Urothelium cell line (cell line): ENCODE data around the gene GNL1.
A peak's percentile ranks its signal among the peaks of the same experiment; 100 is the strongest.

ENCODE experiments used
- DNase-seq: peaks from one replicate; pipeline ENCODE4 v3.0.0; 2011; ENCODE audit warnings: low spot score, mixed read lengths
- FAIRE-seq: peaks from 2 replicates; lab custom pipeline; 2011; peaks lifted over from hg19 to GRCh38; lab: Jason Lieb, UNC

The GNL1 gene

DNA sequence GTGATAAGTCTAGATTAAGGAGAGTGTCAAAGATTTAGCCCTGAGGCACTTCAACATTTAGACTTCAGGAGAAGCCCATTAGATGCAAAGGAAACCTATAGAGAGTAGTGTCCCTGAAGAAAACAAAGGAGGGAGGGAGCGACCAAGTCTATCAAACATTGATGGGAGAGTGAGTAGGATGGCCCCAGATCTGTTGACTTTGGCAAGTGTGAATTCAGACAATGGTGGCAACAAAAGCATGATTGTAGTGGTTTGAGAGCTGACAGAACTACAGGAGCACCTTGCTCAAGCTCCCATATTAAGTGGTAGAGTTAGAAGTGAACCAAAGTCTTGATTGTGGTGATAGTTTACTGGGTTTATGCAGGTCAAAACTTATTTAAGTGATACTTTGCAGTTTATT is 14.0 kb upstream of the GNL1 start:
- no peak for DNase-seq
- no peak for FAIRE-seq

DNA sequence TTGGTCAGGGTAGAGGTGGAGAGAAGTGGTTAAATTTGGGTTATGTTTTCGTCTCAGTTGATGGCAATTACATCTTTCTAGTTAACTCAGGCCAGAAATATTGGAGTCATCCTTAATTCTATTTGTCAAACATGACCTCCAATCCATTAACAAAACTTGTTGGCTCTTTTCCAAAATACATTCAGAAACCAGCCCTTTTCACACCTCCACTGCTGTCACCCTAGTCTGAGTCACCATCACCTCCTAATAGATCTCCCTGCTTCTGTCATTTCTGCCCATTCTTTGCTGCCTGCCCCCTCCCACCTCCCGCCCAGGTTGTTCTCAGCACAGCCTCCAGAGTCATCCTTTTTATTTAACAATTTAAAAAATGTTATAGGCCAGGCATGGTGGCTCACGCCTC is 12.0 kb upstream of the GNL1 start:
- no peak for FAIRE-seq

DNA sequence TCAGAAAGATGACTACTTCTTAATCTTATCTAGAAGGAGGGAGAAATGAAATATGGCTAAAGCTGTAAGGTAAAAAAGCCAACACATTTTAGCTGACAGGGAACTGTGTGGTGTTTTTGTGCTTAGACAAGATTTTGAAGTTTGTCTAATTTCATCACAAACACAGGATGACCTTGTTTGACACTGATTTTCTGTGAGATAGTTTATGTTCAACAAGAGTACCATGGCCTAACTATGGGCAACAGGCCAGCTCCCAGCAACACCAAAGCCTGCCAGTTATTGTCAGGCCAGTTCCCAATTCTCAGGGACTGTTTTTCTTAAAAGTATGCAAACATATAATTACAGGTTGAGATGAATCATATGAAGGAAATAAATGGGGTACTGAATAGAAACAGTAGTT is 9.5 kb upstream of the GNL1 start:
- FAIRE-seq (no peak), DNase-seq (no peak)

More for the DNA sequence above, 12.0 kb upstream of the GNL1 start:
- no peak for DNase-seq

DNA sequence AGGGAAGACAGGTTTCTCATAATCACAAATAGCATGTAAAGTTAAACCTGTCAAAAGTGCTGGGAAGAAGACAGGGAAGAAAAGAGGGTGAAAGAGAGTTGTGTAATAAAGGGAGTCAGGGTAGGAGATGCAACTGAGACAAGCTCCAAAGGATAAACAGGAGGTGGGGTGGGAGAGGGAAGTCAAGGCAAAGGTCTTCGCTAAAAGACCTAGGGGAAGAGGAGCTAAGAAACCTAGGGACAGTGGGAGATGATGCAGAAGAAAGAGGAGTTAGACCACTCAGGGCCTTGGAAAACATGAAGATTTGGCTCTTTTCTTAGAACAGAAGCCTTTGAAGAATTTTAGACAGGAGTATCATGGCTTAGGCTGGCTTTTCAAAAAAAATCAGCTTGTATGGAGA is 7.8 kb upstream of the GNL1 start:
- DNase-seq (no peak), FAIRE-seq (no peak)

DNA sequence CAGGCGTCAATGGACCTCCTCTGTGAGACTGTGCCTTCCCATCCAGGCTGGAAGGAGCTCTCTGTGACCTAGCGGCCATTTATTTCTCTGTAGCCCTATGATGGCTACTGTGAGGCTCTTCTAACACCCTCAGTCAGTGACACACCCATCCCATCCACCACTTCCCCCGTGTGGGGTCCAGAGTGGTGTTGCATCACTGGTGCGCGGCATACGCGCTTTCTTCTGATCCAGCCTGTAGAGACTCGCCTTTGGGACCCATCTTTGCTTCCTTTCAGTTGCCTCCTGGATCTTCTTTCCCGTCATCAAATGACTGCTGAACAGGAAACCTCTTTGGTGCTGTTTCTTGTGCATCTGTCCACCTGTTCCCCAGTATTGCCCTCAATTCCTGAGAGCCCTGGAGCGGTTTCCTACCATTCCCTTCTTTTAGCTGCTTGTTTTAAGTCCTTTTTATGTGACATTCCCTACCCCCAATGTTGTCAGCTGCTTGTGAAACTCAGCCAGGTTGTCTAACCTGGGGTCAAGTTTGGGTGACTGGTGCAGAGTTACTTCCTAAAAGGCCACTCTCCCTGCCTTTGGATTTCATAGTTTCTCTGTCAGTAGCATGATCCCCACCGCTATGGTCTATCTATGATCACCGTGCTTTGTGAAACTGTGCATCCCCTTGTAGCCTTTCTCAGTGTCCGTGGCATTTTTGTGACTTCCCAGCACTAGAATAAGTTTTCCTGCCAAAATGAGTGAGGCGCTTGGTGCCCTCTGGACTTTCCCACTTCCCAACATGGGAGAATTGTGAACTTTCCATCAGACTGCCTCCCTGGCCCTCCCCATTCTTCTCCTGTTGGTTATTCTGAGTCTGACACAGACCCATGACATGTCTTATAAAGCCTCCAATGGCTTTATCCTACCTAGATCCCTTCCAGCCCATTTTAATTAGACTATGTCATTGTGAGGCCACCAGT is 6.5 kb upstream of the GNL1 start:
- FAIRE-seq (no peak), DNase-seq (no peak)

DNA sequence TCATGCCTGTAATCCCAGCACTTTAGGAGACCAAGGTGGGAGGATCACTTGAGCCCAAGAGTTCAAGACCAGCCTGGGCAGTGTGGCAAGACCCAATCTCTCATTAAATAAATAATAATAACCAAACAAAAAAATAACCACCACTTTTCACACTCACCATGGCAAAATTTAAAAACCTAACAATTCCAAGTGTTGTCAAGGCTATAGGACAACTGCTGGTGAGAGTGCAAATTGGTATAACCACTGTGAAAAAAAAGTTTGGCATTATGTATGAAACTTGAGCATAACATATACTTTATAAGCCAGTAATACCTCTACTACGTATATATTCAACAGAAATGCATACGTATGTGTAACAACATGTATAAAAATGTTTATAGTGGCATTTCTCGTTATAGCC is 4.6 kb upstream of the GNL1 start:
- FAIRE-seq = no peak
- DNase-seq = no peak

DNA sequence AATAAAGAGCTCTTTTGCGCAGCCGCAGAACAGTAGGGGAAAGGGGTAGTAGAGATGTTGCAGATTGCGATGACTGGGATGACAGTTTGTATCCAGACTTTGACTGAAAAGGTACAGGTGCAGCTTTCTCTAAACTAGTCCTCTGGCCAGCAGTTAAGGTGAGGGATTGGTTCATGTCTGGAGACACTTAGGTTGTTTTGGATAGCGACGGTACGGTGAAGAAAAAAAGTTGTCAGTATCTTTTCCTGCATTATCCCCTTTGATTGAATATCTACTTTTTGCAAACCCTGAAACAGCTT is 1.3 kb upstream of the GNL1 start:
- DNase-seq = no peak
- FAIRE-seq = no peak

DNA sequence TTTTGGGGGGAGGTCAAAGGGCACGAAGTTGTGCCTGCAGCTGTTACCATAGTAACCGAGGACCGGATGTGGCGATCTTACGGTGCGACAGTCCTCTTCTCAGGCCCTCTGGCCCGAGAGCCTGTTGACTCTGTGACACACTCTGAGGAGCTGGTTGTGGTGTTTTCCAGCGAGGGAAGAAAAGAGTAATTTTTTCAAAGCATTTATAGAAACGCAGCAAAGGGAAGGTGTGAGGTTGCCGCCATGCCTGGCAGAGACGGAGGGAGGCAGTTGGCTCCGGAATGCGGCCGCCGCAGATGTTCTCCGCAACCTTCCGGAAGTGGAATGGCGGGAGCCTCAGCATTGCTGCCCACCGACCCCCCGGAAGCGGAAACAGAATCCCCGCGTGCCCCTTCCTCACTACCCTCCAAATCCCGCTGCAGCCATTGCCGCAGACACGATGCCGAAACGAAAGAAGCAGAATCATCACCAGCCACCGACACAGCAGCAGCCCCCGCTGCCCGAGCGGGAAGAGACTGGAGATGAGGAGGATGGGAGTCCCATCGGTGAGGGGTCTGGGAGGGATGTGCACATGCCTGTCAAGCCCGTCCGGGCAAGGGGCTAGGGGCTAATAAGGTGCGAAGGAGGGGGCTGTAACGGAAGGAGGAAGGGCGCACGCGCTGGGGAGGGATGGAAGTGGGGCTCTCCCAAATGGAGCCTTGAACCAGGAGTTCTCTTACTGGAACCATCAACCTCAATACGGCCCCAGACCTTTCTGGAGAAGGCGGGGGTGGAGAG is 805 bp upstream of the GNL1 start, which contains the start of gene PRR3:
Gene PRR3 (plus strand): TSS at position 390 of the 777 bp plus-strand sequence. CDS start 50 bp downstream, at position 440.
- peak; percentile 50 for FAIRE-seq
- DNase-seq = peak; percentile 92

DNA sequence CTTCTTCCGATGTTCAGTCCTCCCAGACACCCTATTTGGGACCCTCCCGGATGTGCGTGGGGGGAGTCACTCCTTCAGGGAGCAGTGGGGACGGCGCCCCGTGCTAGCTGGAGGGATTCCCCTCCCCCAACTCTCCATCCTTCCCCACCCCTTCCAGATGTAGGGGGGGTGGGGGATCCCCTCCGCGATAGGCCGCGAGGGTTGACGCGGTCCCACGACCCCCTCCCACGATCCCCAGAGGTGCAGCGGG is 548 bp downstream of the GNL1 start:
- DNase-seq = no peak
- FAIRE-seq = no peak

DNA sequence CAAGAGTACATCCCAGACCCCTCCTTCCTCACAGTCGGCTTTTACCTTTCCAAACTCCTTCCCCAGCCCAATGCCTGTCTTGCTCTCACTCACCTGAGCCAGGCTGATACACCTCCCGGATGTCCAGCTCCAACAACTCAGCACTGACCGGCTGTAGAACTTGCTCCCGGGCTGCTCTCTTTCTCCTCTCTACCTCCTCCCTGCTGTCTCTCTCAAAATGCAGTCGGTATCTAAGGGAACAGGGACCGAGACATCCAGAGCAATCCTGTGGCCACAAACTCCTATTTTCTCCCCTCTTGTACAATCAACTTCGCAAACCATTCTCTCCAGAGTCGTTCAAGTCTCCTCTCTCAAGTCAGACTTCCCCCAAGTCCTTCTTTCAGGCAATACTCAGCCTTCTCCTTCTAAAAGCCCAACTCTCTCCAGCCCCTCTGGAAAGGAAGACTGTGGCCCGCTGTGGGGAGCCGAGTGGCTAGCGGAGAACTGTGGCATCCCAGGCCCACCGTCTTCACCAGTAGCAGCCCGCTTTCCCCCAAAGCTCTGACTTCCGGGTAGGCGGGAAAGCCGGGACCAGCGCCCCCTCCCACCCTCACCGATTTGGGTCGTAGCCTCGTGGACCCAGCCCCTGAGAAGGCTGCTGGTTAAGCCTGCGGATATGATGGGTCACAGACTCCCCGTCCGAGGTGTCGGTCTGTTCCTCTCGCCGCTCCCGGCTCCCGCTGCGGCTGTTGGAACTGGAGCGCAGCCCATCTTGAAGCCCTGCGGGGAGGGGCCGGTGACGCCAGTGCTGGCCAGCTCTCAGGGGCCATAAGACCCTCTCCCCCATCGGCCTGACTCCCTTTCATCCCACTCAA is 1.1 kb downstream of the GNL1 start:
- FAIRE-seq (no peak), DNase-seq (peak; percentile 25)

DNA sequence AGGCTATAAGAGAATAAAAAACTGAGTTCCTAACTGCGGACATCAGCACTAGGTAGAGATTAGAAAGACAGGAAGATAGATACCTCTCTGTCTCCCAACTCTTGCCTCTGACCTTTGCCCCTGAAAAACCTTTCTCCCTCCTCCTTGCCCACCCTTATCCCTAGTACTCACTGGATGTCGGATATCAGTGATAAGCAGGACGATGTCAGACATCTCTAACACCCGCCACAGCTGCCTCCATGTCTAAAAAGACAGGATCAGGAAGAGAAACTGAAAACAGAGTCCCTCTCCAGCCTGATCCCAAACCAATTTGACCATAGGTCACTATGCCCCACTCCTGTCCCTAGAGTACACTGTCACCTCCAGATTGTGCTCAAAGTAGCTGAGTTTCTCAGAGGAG is 1.9 kb downstream of the GNL1 start:
- DNase-seq = no peak
- no peak for FAIRE-seq

DNA sequence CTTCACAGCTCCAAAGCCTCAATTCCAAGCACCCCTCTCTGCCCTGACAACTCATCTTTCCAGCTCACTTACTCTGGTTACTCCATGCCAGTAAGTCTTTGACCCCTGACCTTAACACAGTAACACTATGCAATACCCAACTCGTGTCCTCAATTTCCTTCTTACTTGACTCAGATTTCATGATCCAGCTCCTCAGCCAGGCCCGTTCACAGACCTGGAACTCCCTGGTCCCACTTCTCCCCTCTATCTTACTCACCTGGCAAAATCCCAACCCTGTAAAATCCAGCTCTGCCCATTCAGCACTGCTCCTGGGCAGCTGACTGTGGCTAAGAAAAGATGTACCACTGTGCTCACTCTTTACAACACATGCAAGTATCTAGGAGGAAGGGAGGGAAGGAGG is 7.9 kb downstream of the GNL1 start:
- no peak for FAIRE-seq

DNA sequence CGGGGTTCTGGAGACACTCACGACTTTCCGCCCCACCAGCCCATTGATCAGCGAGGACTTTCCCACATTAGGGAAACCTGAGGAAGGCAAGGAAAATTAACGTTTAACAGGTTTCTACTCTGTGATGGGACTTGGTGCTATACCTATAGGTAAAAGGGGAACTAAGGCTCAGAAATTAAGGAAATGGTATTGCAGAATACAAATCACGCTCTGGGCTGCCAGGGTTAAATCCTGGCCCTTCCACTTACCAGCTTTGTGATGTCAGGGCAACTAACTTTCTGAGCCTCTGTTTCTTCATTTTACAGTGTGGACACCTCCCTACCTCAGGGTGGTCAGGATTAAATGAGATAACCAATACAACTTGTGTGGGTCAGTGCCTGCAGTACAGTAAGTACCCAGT is 8.8 kb downstream of the GNL1 start:
- no peak for FAIRE-seq
- no peak for DNase-seq

More for the DNA sequence above, 7.9 kb downstream of the GNL1 start:
- no peak for DNase-seq

DNA sequence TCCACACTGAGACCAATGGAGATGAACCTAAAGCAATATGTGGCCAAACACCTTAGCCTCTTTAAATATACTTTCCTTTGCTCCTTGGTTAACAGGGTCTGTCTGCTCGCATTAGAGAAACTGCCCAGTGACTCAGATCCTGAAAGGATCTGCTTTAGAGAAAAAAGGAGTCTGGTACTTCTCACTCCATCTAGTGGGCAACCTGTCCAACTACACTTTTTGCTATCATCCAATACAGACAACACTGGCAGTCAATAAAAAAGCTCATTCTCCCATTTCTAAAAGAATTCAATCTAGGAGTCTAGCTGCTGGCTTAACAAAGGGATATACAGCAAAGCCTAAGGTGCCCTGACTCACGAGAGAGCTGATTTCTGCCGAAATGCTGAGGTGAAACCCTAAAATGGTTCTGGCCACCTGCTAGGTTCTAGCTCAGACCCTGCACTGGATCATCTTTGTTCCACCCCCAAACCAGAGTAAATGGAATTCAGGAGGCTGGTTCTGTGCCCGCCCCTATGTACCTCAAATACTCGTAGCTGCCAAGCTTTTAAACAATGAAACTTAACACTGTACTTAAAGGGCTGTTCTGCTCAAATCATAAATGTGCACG is 11.5 kb downstream of the GNL1 start:
- no peak for FAIRE-seq
- DNase-seq = peak; percentile 67

DNA sequence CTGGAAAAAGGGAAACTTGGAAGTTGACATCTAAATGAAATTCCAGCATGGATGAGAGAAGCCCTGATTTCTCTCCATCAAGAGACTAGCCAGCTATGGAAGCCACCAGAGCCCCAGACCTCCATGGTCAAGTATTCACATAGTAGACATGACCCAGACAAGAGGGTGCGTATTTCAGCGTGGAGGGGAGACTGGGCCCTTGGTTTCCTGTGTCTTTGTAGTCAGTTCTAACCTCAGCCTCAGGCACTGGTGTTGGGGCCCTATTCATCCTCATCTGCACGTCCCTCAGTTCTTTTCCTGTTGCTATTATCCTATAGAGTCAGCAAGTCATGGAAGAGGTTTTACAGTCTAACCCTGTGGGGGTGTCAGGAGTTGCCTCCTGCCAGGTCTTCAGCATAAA is 12.5 kb downstream of the GNL1 start:
- FAIRE-seq (no peak), DNase-seq (no peak)

DNA sequence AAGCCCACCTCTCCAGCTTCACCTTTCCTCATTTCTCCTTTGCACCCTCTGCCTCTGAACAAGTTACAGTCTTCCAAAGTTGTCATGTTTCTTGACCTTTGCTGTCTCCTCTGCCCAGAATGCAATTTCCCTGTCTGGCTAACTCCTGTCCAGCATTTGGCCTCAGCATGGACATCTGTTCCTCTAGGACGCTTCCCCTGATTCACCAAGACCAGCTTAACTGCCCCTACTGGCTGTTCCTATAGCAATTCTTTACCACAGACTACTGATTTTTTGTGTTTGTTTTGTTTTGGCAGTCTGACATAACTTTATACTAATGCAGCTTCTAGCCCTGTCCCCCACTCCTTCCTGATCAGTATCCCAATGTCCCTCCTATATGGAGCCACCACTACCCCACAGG is 13.4 kb downstream of the GNL1 start:
- DNase-seq (no peak), FAIRE-seq (no peak)

DNA sequence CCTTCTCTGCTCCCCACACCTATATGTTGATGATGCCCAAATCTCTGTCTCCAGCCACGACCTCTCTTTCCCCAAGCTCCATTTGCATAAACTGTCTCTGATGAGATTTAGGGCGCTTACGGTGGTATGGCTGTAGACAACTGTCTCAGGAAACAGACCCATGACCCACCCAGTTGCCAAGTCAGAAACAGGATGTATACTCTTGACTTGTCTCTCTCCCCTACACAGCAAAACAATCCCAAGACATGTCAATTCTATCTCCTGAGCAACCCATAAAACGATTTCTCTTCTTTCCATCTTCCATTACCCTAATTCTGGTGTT is 13.9 kb downstream of the GNL1 start:
- DNase-seq (no peak), FAIRE-seq (no peak)

DNA sequence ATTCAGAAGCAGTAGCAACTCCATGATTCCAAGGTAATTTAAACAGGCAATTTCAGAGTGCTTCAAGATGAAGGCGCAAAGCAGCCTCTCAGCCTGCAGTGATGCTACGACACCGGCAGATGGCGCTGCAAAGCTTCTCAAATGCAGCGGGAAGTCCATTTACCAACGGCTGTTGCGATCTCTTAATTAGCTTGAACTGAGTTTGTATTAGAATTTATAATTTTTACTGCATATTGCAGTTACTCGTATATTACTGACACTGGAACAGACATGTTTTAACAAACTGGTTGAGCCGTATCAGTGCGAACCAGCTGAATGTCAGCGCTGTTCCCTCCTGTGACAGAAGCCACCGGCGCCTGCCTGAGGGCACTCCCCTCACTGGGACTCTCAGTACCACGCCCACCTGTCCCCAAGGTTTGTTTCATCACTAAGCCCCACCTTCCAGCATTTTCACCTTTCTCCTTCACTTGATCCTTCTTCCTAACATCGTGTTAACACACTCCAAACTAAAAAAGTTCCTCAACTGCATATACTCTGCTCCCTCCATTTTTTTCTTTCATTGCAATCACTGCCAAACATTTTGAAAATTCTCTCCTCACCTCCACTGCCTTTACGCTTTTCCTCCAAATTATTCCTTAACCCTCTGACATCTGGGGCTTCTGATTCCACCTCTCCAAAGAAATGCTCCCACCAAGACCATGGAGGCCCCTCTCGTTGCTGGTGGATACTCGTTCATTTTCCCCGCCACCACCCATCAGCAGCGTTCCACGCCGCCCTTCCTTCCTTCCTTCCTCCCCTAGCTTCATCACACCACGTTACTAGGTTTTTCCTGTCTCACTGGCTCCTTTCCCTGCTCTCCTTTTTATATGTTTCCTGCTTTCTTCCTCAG is 14.5 kb downstream of the GNL1 start:
- FAIRE-seq = peak; percentile 20

DNA sequence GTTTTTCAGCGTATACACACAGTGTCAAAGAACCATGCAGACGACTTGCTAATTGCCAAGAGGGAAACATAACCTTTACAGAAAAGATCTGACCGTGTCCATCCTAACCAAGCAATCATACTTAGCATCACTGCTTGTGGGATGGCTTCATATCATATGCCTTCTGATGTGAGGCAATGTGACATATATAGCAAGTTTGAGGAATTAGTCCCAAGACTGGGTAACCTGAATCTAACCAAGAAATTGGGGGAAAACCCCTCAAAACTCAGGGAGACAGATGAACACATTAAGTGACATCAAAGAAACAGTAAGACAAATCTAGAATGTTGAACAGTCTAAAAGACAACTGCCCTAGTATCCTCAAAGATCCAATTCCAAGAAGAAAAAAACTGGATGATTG is 18.4 kb downstream of the GNL1 start:
- FAIRE-seq = no peak

More for the DNA sequence above, 14.5 kb downstream of the GNL1 start:
- peak; percentile 75 for DNase-seq

More for the DNA sequence above, 18.4 kb downstream of the GNL1 start:
- DNase-seq = no peak
